Endothelial cell of umbilical vein (primary cell): ENCODE results near the gene XRN2. TPM values are rescaled to one million over a fixed set of nuclear protein-coding genes. Genes with fewer than 3 reads are reported as not detected.

Experiments used
- BruUV-seq: library from RNA; stranded (reverse); fragments of 400-500 nt; replicated peaks from 2 replicates; lab custom pipeline; 2021; lab: Mats Ljungman, UMichigan
- CTCF ChIA-PET: fragments of 300-600, 350-600 bp; sonication (Branson Sonifier 250); formaldehyde crosslinking; loops from one replicate; lab custom pipeline; 2021; ENCODE audit warnings: antibody characterized with exemption, inconsistent platforms; lab: Charles Lee
- POLR2A ChIA-PET: fragments of 300-600, 350-600 bp; sonication (Branson Sonifier 250); formaldehyde crosslinking; loops from one replicate; lab custom pipeline; 2021; ENCODE audit warnings: antibody characterized with exemption, inconsistent platforms; lab: Charles Lee
- DNase-seq: peaks from one replicate; pipeline ENCODE4 v3.0.0-alpha.2; 2011; ENCODE audit warnings: low read depth, low spot score
- FAIRE-seq: peaks from 2 replicates; lab custom pipeline; 2011; peaks lifted over from hg19 to GRCh38; lab: Jason Lieb, UNC
- H2AFZ ChIP-seq: 2 replicates; pipeline ENCODE4 v1.6.0; 2012; ENCODE audit warnings: low read depth, low read length, control low read depth, inconsistent platforms
- H3K27ac ChIP-seq: 2 replicates; pipeline ENCODE4 v1.5.1; 2011; ENCODE audit warnings: low read depth, mild to moderate bottlenecking, control low read depth, low read length, moderate library complexity; ENCODE audit not compliant: insufficient read depth
- H3K27me3 ChIP-seq, 2 experiments: 2 replicates each; pipeline versions ENCODE4 v1.6.0 to v1.6.1; 2011; ENCODE audit warnings: low read length in 2 of 2, mixed read lengths in 1 of 2; ENCODE audit not compliant: control insufficient read depth in 2 of 2, insufficient read depth in 2 of 2
- H3K36me3 ChIP-seq, 2 experiments: 2 replicates in 1 of 2; 3 replicates in 1 of 2; pipeline ENCODE4 v1.5.1; 2011; ENCODE audit warnings: low read length in 2 of 2, mild to moderate bottlenecking in 1 of 2, moderate library complexity in 1 of 2; ENCODE audit not compliant: control insufficient read depth in 2 of 2, insufficient read depth in 2 of 2; ENCODE audit errors: extremely low read depth in 1 of 2
- H3K4me1 ChIP-seq: 3 replicates; pipeline ENCODE4 v1.5.1; 2011; ENCODE audit warnings: mild to moderate bottlenecking, low read length; ENCODE audit not compliant: control insufficient read depth, insufficient read depth; ENCODE audit errors: extremely low read depth
- H3K4me2 ChIP-seq: 2 replicates; pipeline ENCODE4 v1.6.1; 2011; ENCODE audit warnings: low read length, control low read depth, mixed read lengths; ENCODE audit not compliant: insufficient read depth
- H3K4me3 ChIP-seq, 3 experiments: fragments of 200-600 bp in 1 of 3; sonication (generic), shearing (Covaris generic) in 1 of 3; replicated peaks in 1 of 3; 2 replicates each; pipeline ENCODE4 v1.5.1; 2011 to 2016; ENCODE audit warnings: control low read depth in 3 of 3, low read length in 3 of 3, mild to moderate bottlenecking in 2 of 3, inconsistent platforms in 1 of 3, low read depth in 1 of 3, moderate library complexity in 1 of 3; ENCODE audit not compliant: insufficient read depth in 1 of 3
- H3K79me2 ChIP-seq: 2 replicates; pipeline ENCODE4 v1.6.0; 2012; ENCODE audit warnings: low read length, inconsistent platforms; ENCODE audit not compliant: control insufficient read depth, insufficient read depth
- H3K9ac ChIP-seq: replicated peaks from 2 replicates; pipeline ENCODE3; 2011; ENCODE audit warnings: low read length, control low read depth; ENCODE audit not compliant: insufficient read depth; ENCODE audit errors: extremely low read depth
- H3K9me1 ChIP-seq: replicated peaks from 3 replicates; pipeline ENCODE4 v1.6.0; 2011; ENCODE audit warnings: mild to moderate bottlenecking, low read length; ENCODE audit not compliant: control insufficient read depth, insufficient read depth; ENCODE audit errors: extremely low read depth
- H3K9me3 ChIP-seq: replicated peaks from 2 replicates; pipeline ENCODE4 v1.5.1; 2012; ENCODE audit warnings: low read length, inconsistent platforms; ENCODE audit not compliant: control insufficient read depth, insufficient read depth
- H4K20me1 ChIP-seq: replicated peaks from 2 replicates; pipeline ENCODE3; 2011; ENCODE audit warnings: mild to moderate bottlenecking, low read length; ENCODE audit not compliant: control insufficient read depth, insufficient read depth; ENCODE audit errors: extremely low read depth
- EZH2 ChIP-seq: IDR thresholded peaks from 2 replicates; pipeline ENCODE4 v1.6.1; 2012; ENCODE audit warnings: borderline replicate concordance, low read depth, mild to moderate bottlenecking, moderate library complexity, low read length, inconsistent platforms; ENCODE audit not compliant: severe bottlenecking
- FOS ChIP-seq: IDR thresholded peaks from 2 replicates; pipeline ENCODE4 v1.6.1; 2011; ENCODE audit warnings: mild to moderate bottlenecking, low read length, moderate library complexity, borderline replicate concordance; ENCODE audit not compliant: insufficient read depth
- GATA2 ChIP-seq: IDR thresholded peaks from 2 replicates; pipeline ENCODE4 v1.7.0; 2011; ENCODE audit warnings: low read depth, mild to moderate bottlenecking, moderate library complexity, mixed read lengths, low read length; ENCODE audit not compliant: insufficient read length, insufficient read depth
- JUN ChIP-seq: IDR thresholded peaks from 2 replicates; pipeline ENCODE4 v1.6.1; 2011; ENCODE audit warnings: borderline replicate concordance, low read depth; ENCODE audit not compliant: insufficient read length, insufficient read depth
- MYC ChIP-seq: IDR thresholded peaks from one replicate; pipeline ENCODE4 v1.6.1; 2011; ENCODE audit warnings: mild to moderate bottlenecking, low read depth, low read length
- POLR2A ChIP-seq: IDR thresholded peaks from 2 replicates; pipeline ENCODE4 v1.6.1; 2012; ENCODE audit warnings: low read depth, mild to moderate bottlenecking, control low read depth, low read length
- POLR2AphosphoS5 ChIP-seq: IDR thresholded peaks from 2 replicates; pipeline ENCODE4 v1.6.1; 2012; ENCODE audit warnings: low read depth, mild to moderate bottlenecking, control low read depth, low read length, moderate library complexity; ENCODE audit not compliant: insufficient read depth
- dilution Hi-C: fragments of 300-500 bp; cut with MboI; formaldehyde crosslinking; loops from one replicate; pipeline ENCODE4 v1.15.0; 2019; ENCODE audit warnings: low sequenced_read_pairs; ENCODE audit not compliant: extremely low pct_ligation_motif_present
- intact Hi-C: fragments of 100-400 bp; cut with micrococcal nuclease; formaldehyde crosslinking; loops from one replicate; pipeline ENCODE4 v1.10.0; 2022
- polyA plus RNA-seq, 4 experiments: library from polyadenylated mRNA; depleted of rRNA in 3 of 4; stranded (reverse) in 3 of 4; unstranded in 1 of 4; fragments of >200 nt; gene quantifications; 2 replicates each; pipeline versions ENCODE4 v1.2.1 to v1.2.3, GENCODE V29; 2011 to 2012; ENCODE audit warnings: missing spikeins in 1 of 4
- total RNA-seq: library from RNA; stranded (reverse); gene quantifications from 2 replicates; pipeline ENCODE4 v1.2.3, GENCODE V29; 2021
- TF ChIP-seq, protein P1 (sequence below), 2 donors: IDR thresholded peaks; 1 replicate in 1 of 2; 2 replicates in 1 of 2; pipeline ENCODE4 v1.5.1; 2011; ENCODE audit warnings: low read length in 2 of 2, mild to moderate bottlenecking in 2 of 2, moderate library complexity in 2 of 2, control low read depth in 1 of 2, inconsistent platforms in 1 of 2, low read depth in 1 of 2; ENCODE audit not compliant: insufficient read depth in 1 of 2; ENCODE audit errors: extremely low read depth in 1 of 2
- TF ChIP-seq, protein P2 (sequence below): IDR thresholded peaks from 2 replicates; pipeline ENCODE4 v1.6.1; 2011; ENCODE audit not compliant: insufficient read depth, insufficient read length

The XRN2 gene
- total and polyA plus RNA-seq, 2 donors (not counting 3 experiments of a cell fraction or from before 2014, with no cell fraction given): 32.3 to 66.6 TPM

DNA sequence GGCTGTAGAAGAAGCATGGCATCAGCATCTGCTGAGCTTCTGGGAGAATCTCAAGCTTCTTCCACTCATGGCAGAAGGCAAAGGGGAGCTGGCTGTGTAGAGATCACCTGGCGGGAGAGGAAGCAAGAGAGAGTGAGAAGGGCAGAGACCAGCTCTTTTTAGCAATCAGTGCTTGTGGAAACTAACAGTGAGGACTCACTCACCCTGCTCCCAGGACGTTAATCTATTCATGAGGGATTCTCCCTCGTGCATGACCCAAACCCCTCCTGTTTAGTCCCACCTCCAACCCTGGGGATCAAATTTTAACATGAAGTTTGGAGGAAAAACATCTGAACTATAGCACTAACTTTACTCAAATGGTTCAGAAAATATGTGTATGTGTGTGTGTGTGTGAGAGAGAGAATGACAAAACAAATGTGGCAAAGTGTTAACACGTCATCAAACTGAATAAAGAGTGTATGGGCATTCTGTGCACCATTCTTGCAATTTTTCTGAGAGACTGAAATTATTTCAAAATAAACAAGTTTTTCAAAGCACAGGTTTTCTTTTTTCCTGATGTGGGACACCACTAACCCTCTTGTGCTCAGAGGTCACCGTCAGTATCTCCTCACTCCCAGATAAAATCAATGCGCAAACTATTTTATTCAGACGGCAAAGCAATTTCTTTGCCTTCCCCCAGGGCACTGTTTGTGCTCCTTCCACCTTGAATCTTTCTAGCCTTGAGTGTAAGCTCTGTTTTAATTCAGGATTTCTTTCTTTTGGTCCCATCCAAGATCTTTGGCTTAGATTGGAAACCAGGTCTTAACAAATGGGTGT is 23.2 kb upstream of the XRN2 start:
- Histone ChIP-seq H3K4me2 (no peak overlapping the region), H3K4me1 (no peaks in the 10 kb centered on the region), H3K36me3 (no peaks in the 10 kb centered on the region), H3K9me3 (no peaks in the 10 kb centered on the region), H4K20me1 (no peaks in the 10 kb centered on the region), H2AFZ (no peak overlapping the region), H3K4me3 (no peak overlapping the region), H3K27ac (no peak overlapping the region), H3K27me3 (no peaks in the 10 kb centered on the region), H3K9ac (no peak overlapping the region), H3K79me2 (no peaks in the 10 kb centered on the region), H3K9me1 (no peaks in the 10 kb centered on the region)
- DNase-seq (no peak), FAIRE-seq (no peak)
- TF ChIP-seq FOS: no peak
- no peak for TF ChIP-seq JUN
- TF ChIP-seq, protein P1, sequence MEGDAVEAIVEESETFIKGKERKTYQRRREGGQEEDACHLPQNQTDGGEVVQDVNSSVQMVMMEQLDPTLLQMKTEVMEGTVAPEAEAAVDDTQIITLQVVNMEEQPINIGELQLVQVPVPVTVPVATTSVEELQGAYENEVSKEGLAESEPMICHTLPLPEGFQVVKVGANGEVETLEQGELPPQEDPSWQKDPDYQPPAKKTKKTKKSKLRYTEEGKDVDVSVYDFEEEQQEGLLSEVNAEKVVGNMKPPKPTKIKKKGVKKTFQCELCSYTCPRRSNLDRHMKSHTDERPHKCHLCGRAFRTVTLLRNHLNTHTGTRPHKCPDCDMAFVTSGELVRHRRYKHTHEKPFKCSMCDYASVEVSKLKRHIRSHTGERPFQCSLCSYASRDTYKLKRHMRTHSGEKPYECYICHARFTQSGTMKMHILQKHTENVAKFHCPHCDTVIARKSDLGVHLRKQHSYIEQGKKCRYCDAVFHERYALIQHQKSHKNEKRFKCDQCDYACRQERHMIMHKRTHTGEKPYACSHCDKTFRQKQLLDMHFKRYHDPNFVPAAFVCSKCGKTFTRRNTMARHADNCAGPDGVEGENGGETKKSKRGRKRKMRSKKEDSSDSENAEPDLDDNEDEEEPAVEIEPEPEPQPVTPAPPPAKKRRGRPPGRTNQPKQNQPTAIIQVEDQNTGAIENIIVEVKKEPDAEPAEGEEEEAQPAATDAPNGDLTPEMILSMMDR (IDR thresholded peaks at IDR 0.05; ENCODE audit: extremely low read depth in 1 of 2, insufficient read depth in 1 of 2, low read depth in 1 of 2, low read length in 2 of 2): no peak
- TF ChIP-seq POLR2AphosphoS5: no peak
- TF ChIP-seq GATA2: no peak
- TF ChIP-seq, protein P2, sequence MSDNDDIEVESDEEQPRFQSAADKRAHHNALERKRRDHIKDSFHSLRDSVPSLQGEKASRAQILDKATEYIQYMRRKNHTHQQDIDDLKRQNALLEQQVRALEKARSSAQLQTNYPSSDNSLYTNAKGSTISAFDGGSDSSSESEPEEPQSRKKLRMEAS: no peak
- TF ChIP-seq EZH2: no peak
- no peak for TF ChIP-seq MYC
- no peak for TF ChIP-seq POLR2A
- dilution Hi-C loops: no loop called here
- CTCF ChIA-PET: no interaction called here
- POLR2A ChIA-PET: no interaction called here
- intact Hi-C loops: no loop called here
- no TSS peak for BruUV-seq
